ENCODE data around the gene TAS2R20.

- no peak for TF ChIP-seq EP300 (IDR thresholded peaks at IDR 0.05)
- no peak for TF ChIP-seq CTCF (IDR thresholded peaks at IDR 0.05)
Observed at GRCh38 chr12:10967409-10967808, 30.7 kb downstream of the TAS2R20 start.
